Astrocyte (in vitro differentiated cells and primary cell): ENCODE results near the gene PRELID3B.

Experiments
- CTCF ChIP-seq: IDR thresholded peaks from 2 replicates; pipeline ENCODE4 v1.5.1; 2011; ENCODE audit warnings: low read depth, mild to moderate bottlenecking, inconsistent platforms, low read length, moderate library complexity; ENCODE audit not compliant: insufficient read depth
- EZH2 ChIP-seq: IDR thresholded peaks from 2 replicates; pipeline ENCODE4 v1.6.1; 2012; ENCODE audit warnings: mild to moderate bottlenecking, low read length, inconsistent platforms; ENCODE audit not compliant: insufficient read depth

GRCh38 chr20:59018817-59019216 lies 23.8 kb downstream of the PRELID3B start:
- TF ChIP-seq CTCF (no peak), EZH2 (no peak)
